Lower leg skin (tissue), 3 donors: Measurements from ENCODE around the gene SLC35F6.

ENCODE experiments used
- CTCF ChIP-seq, 3 donors: fragments of 450-650 bp; IDR thresholded peaks; one replicate each; pipeline ENCODE4 v1.5.1; 2016; ENCODE audit warnings: antibody characterized with exemption in 3 of 3, mild to moderate bottlenecking in 3 of 3, moderate library complexity in 2 of 3
- POLR2A ChIP-seq, 2 donors: fragments of 450-650 bp; IDR thresholded peaks; one replicate each; pipeline ENCODE4 v1.6.1; 2016 to 2017; ENCODE audit warnings: antibody characterized with exemption in 2 of 2, mild to moderate bottlenecking in 1 of 2, moderate library complexity in 1 of 2

- TF ChIP-seq POLR2A (IDR thresholded peaks at IDR 0.05): no peak
- no peak for TF ChIP-seq CTCF (IDR thresholded peaks at IDR 0.05)
Measured at GRCh38 chr2:26822877-26823276, 58.8 kb downstream of the SLC35F6 start.
